Sigmoid colon (tissue), 4 donors: ENCODE measurements around the gene PPIB.

Source experiments
- CTCF ChIP-seq, 4 experiments: fragments of 450-650 bp in 3 of 4; fragments of 200-600 bp in 1 of 4; IDR thresholded peaks; one replicate each; pipeline ENCODE4 v1.5.1; 2016 to 2019; ENCODE audit warnings: antibody characterized with exemption in 4 of 4, mild to moderate bottlenecking in 3 of 4, moderate library complexity in 2 of 4
- EP300 ChIP-seq, 4 donors: sonication (generic); formaldehyde crosslinking; IDR thresholded peaks; one replicate each; pipeline ENCODE4 v1.6.1; 2017; ENCODE audit warnings: antibody characterized with exemption in 4 of 4
- POLR2A ChIP-seq, 2 donors: fragments of 450-650 bp; IDR thresholded peaks; one replicate each; pipeline ENCODE4 v1.6.1; 2016; ENCODE audit warnings: antibody characterized with exemption in 2 of 2, mild to moderate bottlenecking in 2 of 2, moderate library complexity in 2 of 2

- TF ChIP-seq CTCF (IDR thresholded peaks at IDR 0.05) (no peak), POLR2A (IDR thresholded peaks at IDR 0.05) (no peak), EP300 (IDR thresholded peaks at IDR 0.05) (no peak)
Measured at GRCh38 chr15:64205202-64205601, 42.4 kb upstream of the PPIB start.
